OCI-LY7 (cell line): ENCODE measurements around the gene SLC25A21. TPM values are rescaled to one million over a fixed set of nuclear protein-coding genes. Genes with fewer than 3 reads are reported as not detected.

ENCODE experiments used
- BruUV-seq: library from RNA; stranded (reverse); fragments of 400-500 nt; replicated peaks from 2 replicates; lab custom pipeline; 2021; lab: Mats Ljungman, UMichigan
- CTCF ChIA-PET: fragments of 300-600 bp; sonication (Branson Sonifier 250); formaldehyde crosslinking; loops from one replicate; lab custom pipeline; 2022; ENCODE audit warnings: antibody characterized with exemption; ENCODE audit not compliant: unreplicated experiment; lab: Charles Lee
- POLR2A ChIA-PET: fragments of 300-600 bp; sonication (Branson Sonifier 250); formaldehyde crosslinking; loops from one replicate; lab custom pipeline; 2022; ENCODE audit warnings: antibody characterized with exemption; lab: Charles Lee
- DNase-seq: peaks from one replicate; pipeline ENCODE4 v3.0.0-alpha.2; 2015; ENCODE audit warnings: low spot score
- H2AFZ ChIP-seq: fragments of 200-600 bp; sonication (generic), shearing (Covaris generic); 2 replicates; pipeline ENCODE4 v1.6.1; 2014; ENCODE audit warnings: mild to moderate bottlenecking, antibody characterized with exemption, low read length, moderate library complexity
- H3K27ac ChIP-seq: fragments of 200-600 bp; sonication (generic); 2 replicates; pipeline ENCODE4 v1.5.1; 2014; ENCODE audit warnings: mixed run types, low read depth, mild to moderate bottlenecking, moderate library complexity, low read length, inconsistent platforms; ENCODE audit not compliant: poor library complexity, severe bottlenecking
- H3K36me3 ChIP-seq: fragments of 200-600 bp; sonication (generic); 2 replicates; pipeline ENCODE4 v1.6.1; 2014; ENCODE audit warnings: mild to moderate bottlenecking, antibody characterized with exemption, low read length, moderate library complexity, mixed read lengths; ENCODE audit not compliant: insufficient read depth
- H3K4me1 ChIP-seq: fragments of 200-600 bp; sonication (generic); 2 replicates; pipeline ENCODE4 v1.5.1; 2014; ENCODE audit warnings: mild to moderate bottlenecking, low read length; ENCODE audit not compliant: insufficient read depth, poor library complexity, severe bottlenecking
- H3K4me2 ChIP-seq: fragments of 200-600 bp; sonication (generic); 2 replicates; pipeline ENCODE4 v1.6.1; 2014; ENCODE audit warnings: mild to moderate bottlenecking, low read length
- H3K4me3 ChIP-seq: fragments of 200-600 bp; sonication (generic); 2 replicates; pipeline ENCODE4 v1.5.1; 2014; ENCODE audit warnings: mild to moderate bottlenecking, low read depth, low read length; ENCODE audit not compliant: poor library complexity, severe bottlenecking
- H3K79me2 ChIP-seq: fragments of 200-600 bp; sonication (generic); 2 replicates; pipeline ENCODE4 v1.6.1; 2016; ENCODE audit warnings: low read depth, mild to moderate bottlenecking, low read length, moderate library complexity, mixed read lengths; ENCODE audit not compliant: insufficient read depth
- H3K9me2 ChIP-seq: fragments of 200-600 bp; sonication (generic); 2 replicates; pipeline ENCODE4 v1.6.1; 2016; ENCODE audit warnings: mild to moderate bottlenecking, low read length, mixed read lengths; ENCODE audit not compliant: insufficient read depth
- H3K9me3 ChIP-seq: fragments of 200-600 bp; sonication (generic); 2 replicates; pipeline ENCODE4 v1.6.1; 2014; ENCODE audit warnings: mild to moderate bottlenecking, mixed run types, low read length, mixed read lengths
- H4K20me1 ChIP-seq: fragments of 200-600 bp; sonication (generic); 2 replicates; pipeline ENCODE4 v1.6.1; 2014; ENCODE audit warnings: mild to moderate bottlenecking, antibody characterized with exemption, low read length, moderate library complexity, mixed read lengths; ENCODE audit not compliant: insufficient read depth
- EZH2phosphoT487 ChIP-seq: fragments of 200-600 bp; sonication (generic); IDR thresholded peaks from 2 replicates; pipeline ENCODE4 v1.6.1; 2018; ENCODE audit warnings: low read depth, borderline replicate concordance, mild to moderate bottlenecking, mixed run types, antibody characterized with exemption, low read length, moderate library complexity, mixed read lengths
- intact Hi-C: fragments of 100-400 bp; cut with micrococcal nuclease; formaldehyde crosslinking; loops from one replicate; pipeline ENCODE4 v1.10.0; 2022; ENCODE audit not compliant: unreplicated experiment
- total RNA-seq, 2 experiments: library from RNA; depleted of rRNA in 1 of 2; stranded (reverse); fragments of >200 nt in 1 of 2; shearing (Covaris generic) in 1 of 2; gene quantifications; 2 replicates each; pipeline ENCODE4 v1.2.3, GENCODE V29; 2014 to 2022
- TF ChIP-seq, protein P1 (sequence below): fragments of 200-600 bp; sonication (generic); conservative IDR thresholded peaks from 2 replicates; pipeline ENCODE4 v1.5.1; 2014; ENCODE audit warnings: mild to moderate bottlenecking, antibody characterized with exemption, low read length, moderate library complexity, mixed read lengths

Gene SLC25A21
- total RNA-seq, 2 experiments from 2014 or later, result not detected

DNA sequence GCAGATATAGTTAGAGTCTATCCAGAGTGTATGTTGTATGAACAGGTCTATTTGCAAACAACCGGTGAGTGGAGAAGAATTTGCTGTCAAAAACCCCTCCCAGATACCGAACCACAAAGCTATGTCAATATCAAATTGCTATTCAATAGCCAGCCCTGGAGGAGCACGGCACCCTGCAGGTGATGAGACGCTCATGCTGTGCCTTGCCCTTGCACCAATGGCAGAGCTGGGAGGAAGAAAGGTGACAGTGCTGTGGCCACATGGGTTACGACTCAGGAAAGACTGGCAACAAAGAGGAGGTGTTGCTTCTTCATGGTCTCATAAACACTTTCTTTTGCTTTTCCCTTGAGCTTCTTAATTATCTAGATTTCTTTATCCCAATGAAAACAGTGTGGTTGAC is 455.0 kb downstream of the SLC25A21 start:
- H4K20me1 ChIP-seq, result no peaks in the 10 kb centered on the region
- no TSS peak for BruUV-seq
- H3K9me3 ChIP-seq, result no peaks in the 10 kb centered on the region
- intact Hi-C loops, result no loop called here
- H3K27ac ChIP-seq, result no peak overlapping the region
- no peaks in the 10 kb centered on the region for H3K79me2 ChIP-seq
- DNase-seq, result no peak
- POLR2A ChIA-PET, result interaction anchor here (0.6 to 1.1 kb wide), 4 partner anchors 12 to 1562 kb away, joined by 3 to 4 read pairs (median 4); no protein-coding TSS in a partner anchor
- no peaks in the 10 kb centered on the region for H3K9me2 ChIP-seq
- no peak overlapping the region for H3K4me2 ChIP-seq
- H2AFZ ChIP-seq, result no peak overlapping the region
- TF ChIP-seq EZH2phosphoT487, result no peak
- TF ChIP-seq, protein P1, sequence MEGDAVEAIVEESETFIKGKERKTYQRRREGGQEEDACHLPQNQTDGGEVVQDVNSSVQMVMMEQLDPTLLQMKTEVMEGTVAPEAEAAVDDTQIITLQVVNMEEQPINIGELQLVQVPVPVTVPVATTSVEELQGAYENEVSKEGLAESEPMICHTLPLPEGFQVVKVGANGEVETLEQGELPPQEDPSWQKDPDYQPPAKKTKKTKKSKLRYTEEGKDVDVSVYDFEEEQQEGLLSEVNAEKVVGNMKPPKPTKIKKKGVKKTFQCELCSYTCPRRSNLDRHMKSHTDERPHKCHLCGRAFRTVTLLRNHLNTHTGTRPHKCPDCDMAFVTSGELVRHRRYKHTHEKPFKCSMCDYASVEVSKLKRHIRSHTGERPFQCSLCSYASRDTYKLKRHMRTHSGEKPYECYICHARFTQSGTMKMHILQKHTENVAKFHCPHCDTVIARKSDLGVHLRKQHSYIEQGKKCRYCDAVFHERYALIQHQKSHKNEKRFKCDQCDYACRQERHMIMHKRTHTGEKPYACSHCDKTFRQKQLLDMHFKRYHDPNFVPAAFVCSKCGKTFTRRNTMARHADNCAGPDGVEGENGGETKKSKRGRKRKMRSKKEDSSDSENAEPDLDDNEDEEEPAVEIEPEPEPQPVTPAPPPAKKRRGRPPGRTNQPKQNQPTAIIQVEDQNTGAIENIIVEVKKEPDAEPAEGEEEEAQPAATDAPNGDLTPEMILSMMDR, result no peak
- H3K4me3 ChIP-seq, result no peak overlapping the region
- no peaks in the 10 kb centered on the region for H3K36me3 ChIP-seq
- H3K4me1 ChIP-seq, result no peaks in the 10 kb centered on the region
- CTCF ChIA-PET, result no interaction called here

DNA sequence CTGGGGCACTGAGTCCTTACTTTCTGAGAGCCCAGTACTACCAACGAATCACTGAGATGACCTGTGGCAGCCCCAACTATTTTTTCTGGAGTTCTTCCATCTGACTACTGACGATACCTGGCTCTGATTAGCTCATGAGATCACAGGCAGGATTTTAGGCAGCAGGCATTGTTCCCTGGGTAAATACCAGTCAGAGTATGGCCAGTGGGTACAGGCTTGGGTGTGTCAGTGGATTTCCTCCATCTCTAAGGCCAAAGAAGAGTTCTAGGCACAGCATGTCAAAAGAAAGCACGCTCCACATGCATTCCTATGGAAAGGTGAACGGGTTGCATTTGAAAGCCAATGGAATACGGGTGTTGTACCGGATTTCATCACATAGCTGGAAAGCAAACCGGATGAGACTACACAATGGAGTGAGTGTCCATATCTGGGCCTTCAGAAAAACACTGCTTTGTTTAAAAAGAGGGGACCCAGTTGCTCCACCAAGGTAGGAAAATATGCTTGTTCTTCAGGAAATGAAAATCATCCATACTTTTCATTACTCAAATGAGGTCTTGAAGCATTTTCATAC is 455.7 kb downstream of the SLC25A21 start:
- Histone ChIP-seq H3K4me3 (no peak overlapping the region), H3K79me2 (no peaks in the 10 kb centered on the region), H3K9me3 (no peaks in the 10 kb centered on the region), H3K36me3 (no peaks in the 10 kb centered on the region), H4K20me1 (no peaks in the 10 kb centered on the region), H3K4me1 (no peaks in the 10 kb centered on the region), H3K27ac (no peak overlapping the region), H3K9me2 (no peaks in the 10 kb centered on the region), H3K4me2 (no peak overlapping the region), H2AFZ (no peak overlapping the region)
- no peak for DNase-seq
- no TSS peak for BruUV-seq
- TF ChIP-seq, protein P1, result no peak
- ChIA-PET POLR2A (interaction anchor here (0.6 kb wide), 1 partner anchor 11 kb away, joined by 3 read pairs; no protein-coding TSS in a partner anchor), CTCF (no interaction called here)
- intact Hi-C loops, result no loop called here

DNA sequence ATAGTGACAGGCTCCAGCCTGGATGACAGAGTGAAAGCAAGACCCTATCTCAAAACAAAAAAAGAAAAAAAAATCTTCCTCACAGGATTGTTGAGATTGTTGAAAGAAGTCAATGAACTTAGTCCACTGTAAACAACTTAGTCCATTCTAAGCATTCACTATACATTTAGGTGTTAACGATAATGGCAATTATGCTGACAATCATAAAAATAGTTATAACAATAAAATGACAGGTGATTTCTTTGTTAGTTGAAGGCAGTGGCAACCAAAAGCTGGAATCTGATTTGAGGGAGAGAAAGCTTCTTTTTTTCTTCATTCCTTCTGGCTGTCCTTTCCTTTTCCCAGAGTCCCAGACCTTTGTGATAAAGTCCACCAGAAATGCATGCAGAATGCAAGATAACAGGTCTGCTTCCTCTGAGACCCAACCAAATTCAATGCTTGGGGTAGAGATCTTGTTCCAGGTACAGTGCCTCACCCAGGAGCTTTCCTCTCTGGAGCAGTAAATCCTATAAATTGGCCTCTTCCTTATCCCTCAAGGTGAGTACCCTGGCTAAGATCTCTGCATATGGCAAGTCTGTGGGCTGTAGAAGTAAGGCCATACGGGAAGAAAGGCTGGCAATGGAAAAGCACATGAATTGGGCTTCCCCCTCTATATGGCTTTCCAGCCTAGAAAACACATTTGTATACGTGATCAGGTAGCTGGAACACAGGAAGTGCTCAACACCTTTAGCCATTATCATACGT is 458.3 kb downstream of the SLC25A21 start:
- Histone ChIP-seq H3K79me2 (no peaks in the 10 kb centered on the region), H3K36me3 (no peaks in the 10 kb centered on the region), H3K9me2 (no peaks in the 10 kb centered on the region), H3K27ac (no peak overlapping the region), H3K4me2 (no peak overlapping the region), H3K9me3 (no peaks in the 10 kb centered on the region), H3K4me1 (no peaks in the 10 kb centered on the region), H4K20me1 (no peaks in the 10 kb centered on the region), H3K4me3 (no peak overlapping the region), H2AFZ (no peak overlapping the region)
- no peak for TF ChIP-seq EZH2phosphoT487
- TF ChIP-seq, protein P1, result no peak
- BruUV-seq, result no TSS peak
- CTCF ChIA-PET, result no interaction called here
- intact Hi-C loops, result no loop called here
- POLR2A ChIA-PET, result no interaction called here
- DNase-seq, result no peak
